Gastroesophageal sphincter (tissue), 4 donors: ENCODE results near the gene HOXC10. TPM values are rescaled to one million over a fixed set of nuclear protein-coding genes. Genes with fewer than 3 reads are reported as not detected.

ENCODE experiments used
- ATAC-seq: fragments of 150-250 bp; one replicate; pipeline ENCODE4 v1.9.1; 2016; ENCODE audit warnings: mild to moderate bottlenecking, moderate library complexity
- H3K27ac ChIP-seq, 4 donors: fragments of 200-600 bp; sonication (generic) in 3 of 4; 1 replicate in 3 of 4; 2 replicates in 1 of 4; pipeline ENCODE4 v1.5.1; 2016 to 2019
- H3K27me3 ChIP-seq: fragments of 200-600 bp; sonication (generic); one replicate; pipeline ENCODE4 v1.5.1; 2019
- H3K36me3 ChIP-seq, 2 donors: fragments of 200-600 bp; sonication (generic); one replicate each; pipeline ENCODE4 v1.5.1; 2019; ENCODE audit warnings: control low read depth in 1 of 2
- H3K4me1 ChIP-seq, 3 donors: fragments of 200-600 bp; sonication (generic); 1 replicate in 2 of 3; 2 replicates in 1 of 3; pipeline ENCODE4 v1.5.1; 2016 to 2019; ENCODE audit warnings: control low read depth in 2 of 3
- H3K4me3 ChIP-seq, 2 donors: fragments of 200-600 bp; sonication (generic); one replicate each; pipeline ENCODE4 v1.5.1; 2019; ENCODE audit warnings: mild to moderate bottlenecking in 1 of 2, moderate library complexity in 1 of 2
- H3K9me3 ChIP-seq, 3 donors: fragments of 200-600 bp; sonication (generic); one replicate each; pipeline ENCODE4 v1.5.1; 2017 to 2019; ENCODE audit warnings: control low read depth in 2 of 3
- EP300 ChIP-seq: sonication (generic); formaldehyde crosslinking; IDR thresholded peaks from one replicate; pipeline ENCODE4 v1.6.1; 2017; ENCODE audit warnings: antibody characterized with exemption, mild to moderate bottlenecking
- POLR2A ChIP-seq, 2 donors: fragments of 450-650 bp; IDR thresholded peaks; one replicate each; pipeline ENCODE4 v1.6.1; 2017; ENCODE audit warnings: antibody characterized with exemption in 2 of 2, mild to moderate bottlenecking in 2 of 2, moderate library complexity in 1 of 2
- POLR2AphosphoS5 ChIP-seq: sonication (generic); formaldehyde crosslinking; IDR thresholded peaks from one replicate; pipeline ENCODE4 v1.6.1; 2017; ENCODE audit warnings: antibody characterized with exemption
- WGBS, 2 donors: methylation state at CpG; one replicate each; pipeline ENCODE4 v1.1.5; 2018; ENCODE audit warnings: low coverage in 1 of 2; 5-methylcytosine and 5-hydroxymethylcytosine counted together
- total RNA-seq, 4 donors: library from RNA; depleted of rRNA; stranded (reverse); fragments of >200 nt; gene quantifications; one replicate each; pipeline ENCODE4 v1.1.0, GENCODE V29; 2016
- TF ChIP-seq, protein P1 (sequence below), 4 experiments: fragments of 200-600 bp in 2 of 4; fragments of 450-650 bp in 2 of 4; sonication (generic) in 1 of 4; IDR thresholded peaks; one replicate each; pipeline ENCODE4 v1.5.1; 2017 to 2019; ENCODE audit warnings: antibody characterized with exemption in 4 of 4, mild to moderate bottlenecking in 2 of 4, moderate library complexity in 2 of 4

The HOXC10 gene
- total RNA-seq, 4 donors from 2014 or later: not detected

DNA sequence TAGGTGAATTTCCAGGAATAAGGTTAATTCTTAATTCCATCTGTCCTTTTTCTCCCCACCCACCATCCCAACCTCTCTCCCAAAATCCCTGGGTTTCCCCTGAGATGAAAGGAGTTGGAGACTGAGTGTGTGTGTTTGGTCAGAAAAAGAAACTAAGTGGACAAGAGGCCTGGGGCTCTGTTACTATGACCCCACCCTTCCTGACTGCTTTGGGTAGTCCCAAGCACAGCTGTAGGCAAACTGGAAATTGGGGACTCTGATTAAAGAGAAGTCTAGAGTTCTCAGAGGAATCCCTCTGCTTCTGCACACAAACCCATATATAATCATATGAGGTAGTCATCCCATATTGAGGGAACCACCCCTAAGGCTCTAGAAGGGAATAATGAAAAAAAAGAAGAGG, 37.2 kb upstream of the HOXC10 start:
- no peak overlapping the region for H3K4me3 ChIP-seq
- no peak overlapping the region for H3K27ac ChIP-seq
- no peak for TF ChIP-seq EP300
- TF ChIP-seq, protein P1, sequence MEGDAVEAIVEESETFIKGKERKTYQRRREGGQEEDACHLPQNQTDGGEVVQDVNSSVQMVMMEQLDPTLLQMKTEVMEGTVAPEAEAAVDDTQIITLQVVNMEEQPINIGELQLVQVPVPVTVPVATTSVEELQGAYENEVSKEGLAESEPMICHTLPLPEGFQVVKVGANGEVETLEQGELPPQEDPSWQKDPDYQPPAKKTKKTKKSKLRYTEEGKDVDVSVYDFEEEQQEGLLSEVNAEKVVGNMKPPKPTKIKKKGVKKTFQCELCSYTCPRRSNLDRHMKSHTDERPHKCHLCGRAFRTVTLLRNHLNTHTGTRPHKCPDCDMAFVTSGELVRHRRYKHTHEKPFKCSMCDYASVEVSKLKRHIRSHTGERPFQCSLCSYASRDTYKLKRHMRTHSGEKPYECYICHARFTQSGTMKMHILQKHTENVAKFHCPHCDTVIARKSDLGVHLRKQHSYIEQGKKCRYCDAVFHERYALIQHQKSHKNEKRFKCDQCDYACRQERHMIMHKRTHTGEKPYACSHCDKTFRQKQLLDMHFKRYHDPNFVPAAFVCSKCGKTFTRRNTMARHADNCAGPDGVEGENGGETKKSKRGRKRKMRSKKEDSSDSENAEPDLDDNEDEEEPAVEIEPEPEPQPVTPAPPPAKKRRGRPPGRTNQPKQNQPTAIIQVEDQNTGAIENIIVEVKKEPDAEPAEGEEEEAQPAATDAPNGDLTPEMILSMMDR (IDR thresholded peaks at IDR 0.05): no peak
- no peak for TF ChIP-seq POLR2AphosphoS5
- TF ChIP-seq POLR2A (IDR thresholded peaks at IDR 0.05): no peak
- ATAC-seq: no peak
- H3K9me3 ChIP-seq: peaks cover 0 to 3% (median 0%) of the 10 kb centered on the region in 3 donors
- H3K27me3 ChIP-seq: peaks cover 100% of the 10 kb centered on the region
- H3K4me1 ChIP-seq: peaks cover 0 to 20% (median 14%) of the 10 kb centered on the region in 3 donors
- H3K36me3 ChIP-seq: no peaks in the 10 kb centered on the region

DNA sequence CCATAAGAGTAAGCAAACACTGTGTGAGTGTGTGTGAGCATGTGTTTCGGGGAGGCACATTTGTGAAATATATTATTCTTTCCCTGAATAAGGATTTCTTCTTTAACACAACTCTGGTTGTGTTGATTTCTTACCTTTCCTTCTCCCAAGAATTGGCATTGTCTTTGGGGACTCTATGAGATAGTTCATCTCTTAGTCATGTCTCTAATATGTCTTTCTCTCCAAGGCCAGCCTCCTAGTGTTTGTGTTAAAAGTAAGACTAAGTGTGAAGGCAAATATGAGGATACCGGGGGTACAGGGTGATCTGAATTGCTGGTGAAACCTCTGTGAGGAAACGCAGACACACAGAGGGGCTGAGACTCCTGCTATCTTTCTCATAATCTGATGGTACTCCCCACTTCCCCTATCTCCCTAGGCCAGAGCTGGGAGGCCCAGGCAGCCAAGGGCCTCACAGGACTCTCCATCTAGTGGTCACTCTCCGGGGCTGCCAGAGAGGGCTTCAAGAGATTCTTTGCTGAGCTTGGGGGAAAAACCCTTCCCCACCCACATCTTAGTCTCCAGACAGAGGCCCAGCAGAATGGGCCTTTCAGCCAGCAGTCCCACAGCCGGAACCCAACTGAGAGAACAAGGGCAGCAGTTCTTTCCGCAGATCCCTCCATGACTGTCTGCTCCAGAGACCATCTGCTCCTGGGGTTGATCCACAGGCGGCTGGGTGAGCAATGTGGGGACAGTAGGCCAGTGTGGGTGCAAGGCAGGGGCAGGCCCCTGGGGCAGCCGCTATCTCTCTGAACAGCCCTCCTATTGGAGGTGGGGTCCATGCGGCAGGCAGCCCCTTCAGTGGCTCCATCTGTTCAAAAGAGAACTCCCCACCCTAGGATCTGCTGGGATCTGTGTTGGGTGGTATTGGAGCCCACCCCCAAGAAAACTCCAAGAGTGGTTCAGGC, 36.0 kb upstream of the HOXC10 start:
- TF ChIP-seq POLR2AphosphoS5 (no peak), POLR2A (IDR thresholded peaks at IDR 0.05) (no peak), EP300 (no peak)
- TF ChIP-seq, protein P1 (IDR thresholded peaks at IDR 0.05): no peak
- ATAC-seq: no peak
- no peak overlapping the region for H3K4me3 ChIP-seq
- no peak overlapping the region for H3K27ac ChIP-seq
- H3K4me1 ChIP-seq: peaks cover 0 to 20% (median 14%) of the 10 kb centered on the region in 3 donors
- WGBS, 2 donors: 50 to 73% methylated on average over 1 to 2 of the region's 9 CpGs
- peaks cover 0 to 6% (median 0%) of the 10 kb centered on the region in 3 donors for H3K9me3 ChIP-seq
- no peaks in the 10 kb centered on the region for H3K36me3 ChIP-seq
- H3K27me3 ChIP-seq: peaks cover 100% of the 10 kb centered on the region

DNA sequence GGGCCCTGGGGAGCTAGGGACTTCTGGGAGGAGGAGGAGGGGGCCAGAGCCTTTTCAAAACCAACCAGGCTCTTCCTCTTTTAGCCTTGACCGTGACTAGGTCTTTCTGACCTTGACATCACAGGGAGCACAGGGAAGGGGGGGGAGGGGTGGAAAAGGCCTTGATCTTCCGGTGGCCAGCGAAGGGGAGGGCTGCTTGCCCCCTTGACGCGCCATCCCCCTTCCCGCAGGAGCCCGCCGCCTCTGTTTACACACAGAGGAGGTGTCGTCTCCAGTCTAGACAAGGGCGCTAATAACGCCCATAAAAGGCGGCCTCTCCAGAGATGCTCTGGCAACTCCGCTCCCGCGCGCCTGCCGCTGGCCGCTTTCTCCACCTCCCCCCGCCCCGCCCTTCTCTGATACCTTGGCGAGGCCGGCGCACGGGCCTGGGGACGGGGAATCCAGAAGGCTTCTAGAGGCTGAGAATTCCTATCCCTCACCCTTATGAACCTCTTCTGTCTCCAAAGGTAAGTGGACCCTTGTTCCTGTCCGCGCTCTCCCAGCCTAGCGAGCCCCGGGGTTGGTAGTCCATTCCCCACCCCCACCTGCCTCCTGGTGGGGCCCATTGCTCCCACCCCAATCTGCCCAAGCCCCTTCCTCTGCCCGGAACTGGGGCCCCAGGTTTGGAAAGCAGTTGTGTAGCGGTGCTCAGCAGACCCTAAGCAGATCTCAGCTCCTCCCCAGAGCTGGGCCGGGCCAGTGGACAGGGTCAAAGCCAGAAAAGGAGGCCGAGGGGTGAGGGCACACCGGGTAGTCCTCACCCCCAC, 35.1 kb upstream of the HOXC10 start:
- H3K9me3 ChIP-seq: peaks cover 0 to 6% (median 0%) of the 10 kb centered on the region in 3 donors
- peaks cover 100% of the 10 kb centered on the region for H3K27me3 ChIP-seq
- H3K4me1 ChIP-seq: peaks cover 0 to 24% (median 13%) of the 10 kb centered on the region in 3 donors
- H3K27ac ChIP-seq: no peak overlapping the region
- TF ChIP-seq POLR2AphosphoS5 (no peak), POLR2A (IDR thresholded peaks at IDR 0.05) (no peak), EP300 (no peak)
- TF ChIP-seq, protein P1 (IDR thresholded peaks at IDR 0.05): no peak
- H3K4me3 ChIP-seq: no peak overlapping the region
- no peaks in the 10 kb centered on the region for H3K36me3 ChIP-seq
- 22% methylated on average over 4 of the region's 34 CpGs; no CpG with 5 or more reads in 1 of the 2 donors for WGBS, 2 donors
- no peak for ATAC-seq

DNA sequence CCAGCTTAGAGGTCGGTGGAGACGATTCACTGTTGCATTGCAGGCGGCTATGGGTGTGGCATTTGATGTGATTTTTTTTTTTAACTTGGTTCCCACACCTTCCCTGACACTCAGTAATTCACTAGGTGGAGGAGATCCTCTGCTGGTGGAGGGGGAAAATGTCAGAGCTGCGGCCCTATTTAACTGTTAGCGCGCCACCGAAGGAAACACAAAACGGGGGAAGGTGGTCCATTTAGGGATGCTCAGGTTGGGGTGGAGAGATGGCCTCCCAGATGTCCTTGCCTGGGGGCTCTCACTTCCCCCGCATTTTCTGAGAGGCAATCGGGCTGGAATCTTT, 34.5 kb upstream of the HOXC10 start:
- H3K27ac ChIP-seq: no peak overlapping the region
- H3K4me1 ChIP-seq: peaks cover 0 to 30% (median 10%) of the 10 kb centered on the region in 3 donors
- WGBS, 2 donors: 7% methylated on average over 3 of the region's 10 CpGs; no CpG with 5 or more reads in 1 of the 2 donors
- no peak overlapping the region for H3K4me3 ChIP-seq
- H3K27me3 ChIP-seq: peaks cover 100% of the 10 kb centered on the region
- no peak for ATAC-seq
- TF ChIP-seq POLR2A (IDR thresholded peaks at IDR 0.05) (no peak), POLR2AphosphoS5 (no peak), EP300 (no peak)
- TF ChIP-seq, protein P1 (IDR thresholded peaks at IDR 0.05): no peak
- no peaks in the 10 kb centered on the region for H3K36me3 ChIP-seq
- peaks cover 0 to 6% (median 0%) of the 10 kb centered on the region in 3 donors for H3K9me3 ChIP-seq
